ENCODE results near the gene PDE4D. TPM values are rescaled to one million over a fixed set of nuclear protein-coding genes. Genes with fewer than 3 reads are reported as not detected.
"Not testable (repeated sequence)": the region's sequence is repeated elsewhere in the genome, so short reads cannot be mapped to it uniquely, and the experiment has no call there.

PDE4D gene
- total RNA-seq, 4 donors from 2014 or later, result 14.7 to 36.3 (median 24.7) TPM

DNA sequence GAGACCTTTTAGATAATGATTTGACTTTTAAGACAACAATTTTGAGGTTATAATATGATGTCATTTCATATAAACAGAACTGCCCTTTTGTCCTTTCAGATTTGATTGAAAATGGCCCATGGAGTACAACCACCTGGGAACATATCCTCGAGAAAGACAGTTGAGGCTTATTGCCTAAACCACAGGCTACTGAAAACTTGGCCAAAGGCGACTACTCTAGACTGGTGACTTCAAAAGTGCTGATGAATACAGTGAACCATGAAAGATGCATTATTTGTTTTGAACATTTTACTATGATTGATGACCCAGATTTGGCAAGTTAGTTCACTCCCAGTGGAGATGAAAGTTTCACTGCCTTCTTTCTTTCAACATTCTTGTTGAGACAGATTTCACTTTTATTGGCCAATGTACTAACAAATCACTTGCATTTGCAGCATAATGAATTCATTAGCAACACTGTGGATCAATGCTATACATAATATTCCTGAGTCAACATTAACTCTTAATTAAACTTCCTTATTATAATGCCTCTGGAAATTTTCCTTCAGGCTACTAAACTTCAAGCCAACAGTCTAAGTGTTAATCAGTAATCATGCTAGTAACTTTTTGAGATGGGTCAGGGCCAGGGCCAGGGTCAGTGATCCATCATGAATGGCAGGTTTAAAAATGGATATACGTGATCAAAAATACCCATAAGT is 830.4 kb downstream of the PDE4D start:
- WGBS, 2 donors, result 78 to 80% methylated on average over 3 of the region's 3 CpGs
- DNase-seq, result no peak
- Histone ChIP-seq H3K4me3 (replicated peaks in 1 of 3) (no peak overlapping the region), H3K4me1 (no peaks in the 10 kb centered on the region), H3K27me3 (no peaks in the 10 kb centered on the region), H3K9me3 (no peaks in the 10 kb centered on the region), H3K27ac (no peak overlapping the region), H3K36me3 (no peaks in the 10 kb centered on the region)
- TF ChIP-seq, protein P1, sequence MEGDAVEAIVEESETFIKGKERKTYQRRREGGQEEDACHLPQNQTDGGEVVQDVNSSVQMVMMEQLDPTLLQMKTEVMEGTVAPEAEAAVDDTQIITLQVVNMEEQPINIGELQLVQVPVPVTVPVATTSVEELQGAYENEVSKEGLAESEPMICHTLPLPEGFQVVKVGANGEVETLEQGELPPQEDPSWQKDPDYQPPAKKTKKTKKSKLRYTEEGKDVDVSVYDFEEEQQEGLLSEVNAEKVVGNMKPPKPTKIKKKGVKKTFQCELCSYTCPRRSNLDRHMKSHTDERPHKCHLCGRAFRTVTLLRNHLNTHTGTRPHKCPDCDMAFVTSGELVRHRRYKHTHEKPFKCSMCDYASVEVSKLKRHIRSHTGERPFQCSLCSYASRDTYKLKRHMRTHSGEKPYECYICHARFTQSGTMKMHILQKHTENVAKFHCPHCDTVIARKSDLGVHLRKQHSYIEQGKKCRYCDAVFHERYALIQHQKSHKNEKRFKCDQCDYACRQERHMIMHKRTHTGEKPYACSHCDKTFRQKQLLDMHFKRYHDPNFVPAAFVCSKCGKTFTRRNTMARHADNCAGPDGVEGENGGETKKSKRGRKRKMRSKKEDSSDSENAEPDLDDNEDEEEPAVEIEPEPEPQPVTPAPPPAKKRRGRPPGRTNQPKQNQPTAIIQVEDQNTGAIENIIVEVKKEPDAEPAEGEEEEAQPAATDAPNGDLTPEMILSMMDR (IDR thresholded peaks at IDR 0.05), result no peak
- no peak for TF ChIP-seq POLR2A (IDR thresholded peaks at IDR 0.05)
- intact Hi-C loops (cut with DNase I), result no loop called here

DNA sequence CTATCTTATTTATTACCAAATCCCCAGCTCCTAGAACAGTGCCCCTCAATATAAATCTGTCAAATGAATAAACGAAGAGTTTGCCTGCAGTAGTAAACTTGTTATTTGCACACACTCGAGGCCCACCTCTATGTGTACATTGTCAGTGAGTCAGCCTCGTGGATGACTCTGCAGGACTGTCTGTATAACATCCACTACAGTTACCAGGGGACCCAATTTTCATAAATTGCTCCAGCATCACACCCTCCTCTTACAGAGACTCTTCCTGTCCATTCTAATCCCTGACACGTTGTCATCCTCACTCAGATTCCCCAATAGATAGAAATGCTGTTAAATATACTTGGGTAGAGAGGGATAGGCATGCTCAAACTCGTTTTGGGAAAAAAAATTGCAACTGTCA is 832.1 kb downstream of the PDE4D start:
- DNase-seq, result no peak
- no peak overlapping the region for H3K4me3 ChIP-seq (replicated peaks in 1 of 3)
- H3K27me3 ChIP-seq, result no peaks in the 10 kb centered on the region
- no peaks in the 10 kb centered on the region for H3K9me3 ChIP-seq
- WGBS, 2 donors, result 76 to 78% methylated on average over 5 of the region's 5 CpGs
- intact Hi-C loops (cut with DNase I), result no loop called here
- H3K27ac ChIP-seq, result no peak overlapping the region
- H3K36me3 ChIP-seq, result no peaks in the 10 kb centered on the region
- TF ChIP-seq POLR2A (IDR thresholded peaks at IDR 0.05), result no peak
- TF ChIP-seq, protein P1 (IDR thresholded peaks at IDR 0.05), result no peak
- no peaks in the 10 kb centered on the region for H3K4me1 ChIP-seq

DNA sequence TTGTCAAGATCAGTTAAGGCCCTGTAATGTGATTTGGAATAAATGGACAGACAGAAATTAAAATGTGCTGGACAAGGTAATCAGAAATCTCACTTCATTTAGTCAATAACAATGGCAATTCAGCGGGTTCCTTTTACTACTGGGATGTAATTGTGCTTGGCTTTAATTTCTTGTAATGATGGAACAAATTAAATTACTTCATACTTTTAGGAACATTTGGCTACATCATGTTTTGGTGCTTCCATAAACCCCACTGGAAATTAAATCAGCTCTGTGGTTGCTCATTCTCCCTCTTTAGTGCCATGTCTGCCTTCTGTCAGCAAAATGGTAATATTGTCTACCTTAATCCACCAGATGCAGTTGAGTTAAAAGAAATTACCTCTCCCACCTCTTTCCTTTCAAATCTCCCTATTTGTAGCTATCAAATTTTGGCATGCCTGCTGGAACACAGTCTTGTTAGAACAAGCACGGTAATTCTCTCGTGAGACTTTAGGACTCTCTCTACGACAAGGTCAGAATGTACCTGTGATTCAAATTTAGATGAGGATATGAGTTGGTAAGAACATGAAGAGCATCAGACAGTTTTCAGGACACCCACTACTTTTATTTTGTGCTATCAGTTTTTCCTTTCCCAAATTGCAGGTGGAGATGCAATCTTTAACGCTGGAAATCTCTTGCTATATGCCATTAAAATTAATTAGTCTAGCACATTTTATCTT is 834.4 kb downstream of the PDE4D start:
- no peaks in the 10 kb centered on the region for H3K27me3 ChIP-seq
- H3K27ac ChIP-seq, result no peak overlapping the region
- 68 to 88% methylated on average over 5 of the region's 5 CpGs for WGBS, 2 donors
- no peaks in the 10 kb centered on the region for H3K36me3 ChIP-seq
- no peaks in the 10 kb centered on the region for H3K4me1 ChIP-seq
- no peak for TF ChIP-seq POLR2A (IDR thresholded peaks at IDR 0.05)
- TF ChIP-seq, protein P1 (IDR thresholded peaks at IDR 0.05), result no peak
- no peak overlapping the region for H3K4me3 ChIP-seq (replicated peaks in 1 of 3)
- no peak for DNase-seq
- intact Hi-C loops (cut with DNase I), result loop anchor here (10.0 kb wide), 1 partner anchor 116 kb away; no protein-coding TSS in a partner anchor
- H3K9me3 ChIP-seq, result no peaks in the 10 kb centered on the region

DNA sequence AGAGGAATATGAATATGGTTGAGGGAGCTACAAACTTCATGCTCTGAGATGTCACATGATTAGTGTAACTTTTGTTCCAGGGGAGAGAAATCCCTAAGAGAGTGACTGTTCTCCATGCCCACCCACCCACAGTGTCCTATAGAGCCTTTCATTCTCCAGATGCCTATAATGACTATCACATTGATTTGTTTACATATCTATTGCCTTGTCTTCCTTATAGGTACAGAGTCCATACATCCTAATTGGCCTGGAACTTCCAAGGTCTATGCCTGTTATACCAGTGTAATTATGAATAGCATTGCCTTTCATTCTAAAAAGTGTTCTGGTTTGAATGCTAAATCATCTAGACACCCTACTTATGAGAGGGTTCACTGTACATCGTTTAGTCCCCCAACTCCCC is 835.3 kb downstream of the PDE4D start:
- intact Hi-C loops (cut with DNase I), result loop anchor here (10.0 kb wide), 1 partner anchor 117 kb away; no protein-coding TSS in a partner anchor
- H3K27ac ChIP-seq, result no peak overlapping the region
- DNase-seq, result no peak
- H3K4me1 ChIP-seq, result no peaks in the 10 kb centered on the region
- no peaks in the 10 kb centered on the region for H3K9me3 ChIP-seq
- 84 to 93% methylated on average over 1 of the region's 1 CpG for WGBS, 2 donors
- H3K4me3 ChIP-seq (replicated peaks in 1 of 3), result no peak overlapping the region
- no peak for TF ChIP-seq POLR2A (IDR thresholded peaks at IDR 0.05)
- TF ChIP-seq, protein P1 (IDR thresholded peaks at IDR 0.05), result no peak
- H3K27me3 ChIP-seq, result no peaks in the 10 kb centered on the region
- H3K36me3 ChIP-seq, result no peaks in the 10 kb centered on the region

DNA sequence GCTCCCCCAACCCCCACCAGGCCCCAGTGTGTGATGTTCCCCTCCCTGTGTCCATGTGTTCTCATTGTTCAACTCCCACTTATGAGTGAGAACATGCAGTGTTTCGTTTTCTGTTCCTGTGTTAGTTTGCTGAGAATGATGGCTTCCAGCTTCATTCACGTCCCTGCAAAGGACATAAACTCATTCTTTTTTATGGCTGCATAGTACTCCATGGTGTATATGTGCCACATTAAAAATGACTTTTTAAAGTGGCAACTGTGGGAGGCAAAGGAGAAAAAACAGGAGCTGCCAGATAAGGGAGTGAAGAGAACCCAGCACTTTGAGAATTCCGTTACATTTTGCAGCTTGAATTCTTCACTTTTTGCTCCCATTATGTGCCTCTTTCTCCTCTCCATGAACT is 836.9 kb downstream of the PDE4D start:
- not testable (repeated sequence) for H3K36me3 ChIP-seq; H3K4me3 ChIP-seq (replicated peaks in 1 of 3); H3K4me1 ChIP-seq; H3K9me3 ChIP-seq; H3K27ac ChIP-seq; DNase-seq; H3K27me3 ChIP-seq
- WGBS, 2 donors, result 86 to 97% methylated on average over 3 of the region's 3 CpGs
- intact Hi-C loops (cut with DNase I), result loop anchor here (10.0 kb wide), 1 partner anchor 118 kb away; no protein-coding TSS in a partner anchor
